Right ventricle myocardium inferior (tissue), 1 donor: Measurements from ENCODE around the gene SLIT3. TPM values are rescaled to one million over a fixed set of nuclear protein-coding genes. Genes with fewer than 3 reads are reported as not detected.

Experiments used
- ATAC-seq: fragments of 200-7000 bp; cut with Tn5 transposase; one replicate; pipeline ENCODE4 v1.9.1; 2020; ENCODE audit warnings: mild to moderate bottlenecking, moderate library complexity
- DNase-seq: peaks from one replicate; pipeline ENCODE4 v3.0.0; 2021; ENCODE audit errors: missing footprints
- intact Hi-C: fragments of 100-400 bp; cut with DNase I; formaldehyde crosslinking; loops from one replicate; pipeline ENCODE4 v1.11.0; 2022
- long read RNA-seq: library from polyadenylated mRNA; unstranded; transcript quantifications from one replicate; pipeline ENCODE4 v2.0.0, GENCODE V29; 2021
- total RNA-seq: library from RNA; stranded (reverse); fragmentation: NEBNext Ultra II Directional; extraction: Animal tissue kit (Norgen Biotek cat#: 25700); gene quantifications from one replicate; pipeline ENCODE4 v1.2.1, GENCODE V29; 2021
- donor health status: DM: no; HTN: yes; CAD: no; lungs with severe emphysema.

The SLIT3 gene
- 12.4 TPM for total RNA-seq
- long read RNA-seq, partial matches to known transcripts = 5 of 5 reads
- long read RNA-seq, other reads (novel, unspliced or antisense) = 0 of 5 reads

GRCh38 chr5:169300468-169301385 lies at the start of gene SLIT3:
Gene SLIT3 (minus strand): TSS chr5:169301139. CDS start chr5:169300709, 430 bp downstream.
- ATAC-seq = peak; percentile 83
- intact Hi-C loops = loop anchor here (5.0 to 10.0 kb wide), 3 partner anchors 186 to 1036 kb away; no protein-coding TSS in a partner anchor

GRCh38 chr5:169350016-169350415 lies 49.1 kb upstream of the SLIT3 start:
- intact Hi-C loops = no loop called here
- DNase-seq (no peak), ATAC-seq (no peak)

More at GRCh38 chr5:169300468-169301385, at the start of gene SLIT3:
- peak; percentile 82 for DNase-seq

- no peak for DNase-seq
- no peak for ATAC-seq
- intact Hi-C loops = no loop called here
These were observed 46.8 kb upstream of the SLIT3 start for GRCh38 chr5:169347786-169348185.

- intact Hi-C loops = no loop called here
- ATAC-seq = peak; percentile 34
- no peak for DNase-seq
These were observed 43.7 kb upstream of the SLIT3 start for GRCh38 chr5:169344629-169345028.

GRCh38 chr5:169343766-169344165 lies 42.8 kb upstream of the SLIT3 start:
- intact Hi-C loops = no loop called here
- DNase-seq (no peak), ATAC-seq (no peak)

DNA sequence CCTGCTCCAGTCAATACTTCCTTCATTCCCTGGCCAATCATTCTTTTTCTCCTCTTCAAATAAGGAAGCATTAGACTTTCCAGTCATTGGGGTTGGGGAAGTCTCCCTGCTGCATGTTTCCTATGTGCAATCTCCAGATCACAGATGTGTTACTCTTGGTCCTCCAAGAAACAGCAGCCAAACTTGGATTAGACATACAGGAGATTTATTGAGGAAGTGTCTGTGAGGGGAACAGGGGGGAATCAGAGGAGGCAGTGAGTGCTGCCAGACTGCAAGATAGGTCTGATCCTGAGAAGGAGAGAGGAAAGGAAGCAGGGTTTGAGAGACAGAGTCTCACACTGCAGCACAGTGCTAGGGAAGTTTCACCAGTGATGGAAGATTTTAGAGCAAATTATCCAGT lies 40.6 kb upstream of the SLIT3 start:
- intact Hi-C loops = no loop called here

GRCh38 chr5:169339869-169340268 lies 38.9 kb upstream of the SLIT3 start:
- intact Hi-C loops = no loop called here
- ATAC-seq (no peak), DNase-seq (no peak)

More for the DNA sequence above, 40.6 kb upstream of the SLIT3 start:
- ATAC-seq (no peak), DNase-seq (no peak)

DNA sequence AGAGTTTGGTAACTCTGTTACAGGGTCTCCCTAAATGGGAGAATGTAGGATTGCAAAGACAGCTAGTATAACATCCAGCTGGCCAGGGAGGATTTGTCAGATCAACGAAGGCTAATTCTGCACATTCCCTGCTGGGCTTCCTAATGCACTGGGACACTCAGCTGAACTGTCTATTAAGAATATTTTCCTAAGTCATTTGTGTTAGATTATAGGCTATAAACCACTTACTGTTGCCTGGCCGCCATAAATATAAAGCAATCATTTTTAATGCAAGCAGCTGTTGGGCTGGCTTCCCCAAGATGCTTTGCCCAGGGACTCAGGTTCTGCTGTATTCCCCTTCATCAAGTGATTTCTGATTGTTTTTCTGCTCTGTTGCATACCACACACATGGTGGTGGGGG lies 35.3 kb upstream of the SLIT3 start:
- DNase-seq (no peak), ATAC-seq (no peak)
- intact Hi-C loops = no loop called here

DNA sequence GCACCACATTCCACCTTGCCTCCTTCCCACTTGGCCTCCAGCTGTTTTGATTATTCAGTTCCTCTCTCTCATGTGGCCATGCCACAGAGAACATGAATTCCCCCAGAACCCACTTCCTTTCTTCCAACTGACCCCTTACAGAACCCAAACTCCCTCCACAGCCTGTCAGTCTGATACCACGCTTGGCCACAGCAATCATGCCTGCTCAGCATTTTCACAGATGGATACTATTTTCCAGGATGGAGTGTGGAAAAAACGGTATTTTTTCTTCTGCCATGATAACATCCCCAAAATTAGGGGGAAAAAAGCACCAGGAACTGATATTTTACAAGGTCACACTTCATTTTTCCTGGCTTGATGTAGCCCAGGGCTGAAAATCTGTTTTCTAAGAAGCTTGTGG lies 34.9 kb upstream of the SLIT3 start:
- no peak for DNase-seq
- intact Hi-C loops = no loop called here
- no peak for ATAC-seq

DNA sequence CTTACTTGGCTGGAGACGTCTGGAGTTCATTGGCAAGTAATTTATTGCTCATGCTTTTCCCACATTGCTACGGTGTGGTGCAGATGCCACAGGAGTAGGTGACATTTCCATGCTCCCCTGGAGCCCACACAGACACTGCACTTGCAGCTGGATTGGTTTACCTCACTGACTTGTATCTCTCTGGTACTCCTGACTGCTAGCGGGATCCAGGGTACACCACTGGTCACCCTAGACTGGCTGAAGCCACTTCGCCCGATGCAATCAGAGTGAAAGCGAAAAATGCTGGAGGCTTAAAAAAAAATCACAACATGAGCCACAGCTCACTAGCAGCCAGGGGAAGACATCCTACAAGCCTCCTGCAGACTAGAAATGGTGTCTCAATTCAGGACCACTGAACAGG lies 32.6 kb upstream of the SLIT3 start:
- DNase-seq (no peak), ATAC-seq (no peak)
- intact Hi-C loops = no loop called here

DNA sequence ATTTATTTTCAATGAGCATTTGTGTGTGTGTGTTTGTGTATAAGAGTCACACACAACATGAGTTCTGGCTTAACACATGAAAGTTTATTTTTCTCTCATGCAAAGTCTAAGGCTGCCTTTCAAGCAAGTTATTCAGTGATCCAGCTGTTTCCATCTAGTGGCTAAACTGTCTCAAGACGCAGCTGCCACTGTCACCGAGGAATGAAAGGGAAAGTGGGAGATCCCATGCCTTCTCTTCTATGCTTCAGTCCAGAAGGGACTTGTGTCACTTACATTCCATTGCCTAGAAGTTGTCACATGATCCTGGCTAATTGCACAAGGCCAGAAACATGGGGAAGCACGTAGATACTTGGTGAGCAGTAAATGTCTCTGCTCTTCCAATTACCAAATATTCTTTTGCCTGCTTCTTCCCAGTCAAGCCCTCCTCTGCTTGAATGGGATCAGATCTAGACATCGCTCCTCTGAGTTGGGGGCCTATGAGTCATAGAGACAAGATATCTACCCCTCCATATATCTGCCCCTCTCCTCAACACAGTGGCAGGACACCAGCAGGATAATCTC lies 30.4 kb upstream of the SLIT3 start:
- DNase-seq (no peak), ATAC-seq (no peak)
- intact Hi-C loops = no loop called here

DNA sequence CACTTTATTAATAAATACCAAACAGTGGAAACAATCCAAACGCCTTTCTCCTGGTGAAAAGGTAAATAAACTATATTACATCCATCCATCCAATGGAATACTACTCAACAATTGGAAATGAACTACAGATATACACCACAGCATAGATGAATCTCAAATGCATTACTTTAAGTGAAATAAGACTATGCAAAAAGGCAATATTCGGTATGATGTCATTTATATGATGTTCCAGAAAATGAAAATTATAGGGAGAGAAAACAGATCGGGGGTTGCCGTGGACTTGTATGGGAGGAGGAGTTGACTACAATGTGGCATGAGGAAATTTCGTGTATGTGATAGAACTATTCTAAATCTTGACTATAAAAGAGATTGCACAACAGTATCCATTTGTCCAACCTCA lies 27.5 kb upstream of the SLIT3 start:
- ATAC-seq (no peak), DNase-seq (no peak)
- intact Hi-C loops = no loop called here

DNA sequence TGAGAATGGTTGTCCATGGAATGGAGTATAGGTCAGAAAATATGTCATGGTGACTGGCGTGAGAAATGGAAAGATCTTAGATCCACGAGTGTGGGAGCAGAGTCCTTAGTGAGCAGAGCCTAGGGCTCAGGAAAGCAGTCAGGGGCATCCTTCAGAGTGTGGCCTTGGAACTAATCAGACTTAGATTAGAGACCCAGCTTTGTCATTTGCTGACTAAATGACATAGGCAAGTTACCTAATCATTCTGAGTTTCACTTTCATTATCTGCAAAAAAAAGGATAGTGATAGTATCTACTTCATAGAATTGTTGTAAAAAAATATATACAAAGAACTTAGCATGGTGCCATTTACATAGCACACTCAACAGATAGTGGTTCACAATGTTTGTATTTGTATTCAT lies 24.3 kb upstream of the SLIT3 start:
- DNase-seq = no peak
- intact Hi-C loops = no loop called here
- ATAC-seq = no peak

DNA sequence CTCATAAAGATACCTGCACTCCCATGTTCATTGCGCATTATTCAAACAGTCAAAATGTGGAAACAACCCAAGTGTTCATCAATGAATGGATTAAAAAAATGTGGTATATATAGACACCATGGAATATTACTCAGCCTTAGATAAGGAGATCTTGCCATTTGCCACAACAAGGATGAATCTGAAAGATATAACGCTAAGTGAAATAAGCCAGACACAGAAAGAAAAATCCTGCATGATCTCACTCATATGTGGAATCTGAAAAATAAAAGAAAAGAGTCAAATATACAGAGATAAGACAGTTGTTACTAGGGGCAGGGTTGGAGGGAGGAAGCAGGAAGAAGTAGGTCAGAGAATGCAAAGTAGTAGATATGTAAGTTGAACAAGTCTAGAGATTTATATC lies 17.6 kb upstream of the SLIT3 start:
- DNase-seq (no peak), ATAC-seq (no peak)
- intact Hi-C loops = no loop called here

GRCh38 chr5:169307646-169308045 lies 6.7 kb upstream of the SLIT3 start:
- ATAC-seq (no peak), DNase-seq (no peak)
- intact Hi-C loops = loop anchor here (10.0 kb wide), 2 partner anchors 193 to 1043 kb away; no protein-coding TSS in a partner anchor

- DNase-seq = no peak
- ATAC-seq = no peak
- intact Hi-C loops = loop anchor here (10.0 kb wide), 2 partner anchors 191 to 1041 kb away; no protein-coding TSS in a partner anchor
These were observed 4.4 kb upstream of the SLIT3 start for GRCh38 chr5:169305366-169305765.

DNA sequence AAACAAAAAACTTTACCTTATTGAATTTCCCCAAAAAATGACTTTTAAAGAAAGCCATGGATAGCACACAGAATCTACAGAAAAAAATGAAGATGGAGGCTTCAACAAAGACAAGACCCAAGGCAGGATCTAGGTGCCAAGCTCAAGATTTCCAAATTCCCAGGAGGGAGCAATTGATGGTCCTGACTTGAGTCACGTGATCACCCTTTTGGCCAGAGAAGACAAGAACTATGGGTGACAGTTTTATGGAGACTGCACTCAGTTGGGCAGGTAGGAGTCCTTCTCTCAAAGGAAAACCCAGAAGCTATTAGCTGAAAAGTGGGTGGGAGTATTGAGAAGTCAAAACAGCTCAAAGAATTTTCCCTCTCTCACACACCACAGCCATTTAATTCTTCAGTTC lies 3.2 kb upstream of the SLIT3 start:
- intact Hi-C loops = loop anchor here (5.0 to 10.0 kb wide), 3 partner anchors 189 to 1039 kb away; no protein-coding TSS in a partner anchor
- no peak for DNase-seq
- ATAC-seq = no peak

- ATAC-seq (no peak), DNase-seq (no peak)
- intact Hi-C loops = loop anchor here (2.0 to 10.0 kb wide), 5 partner anchors 188 to 1038 kb away; no protein-coding TSS in a partner anchor
These were observed 2.2 kb upstream of the SLIT3 start for GRCh38 chr5:169303119-169303515.

GRCh38 chr5:169302491-169303118 lies 1.7 kb upstream of the SLIT3 start:
- ATAC-seq = peak; percentile 30
- peak; percentile 76 for DNase-seq
- intact Hi-C loops = loop anchor here (2.0 to 10.0 kb wide), 5 partner anchors 188 to 1038 kb away; no protein-coding TSS in a partner anchor
